T-cell (primary cell): ENCODE results near the gene TCERG1L. TPM values are rescaled to one million over a fixed set of nuclear protein-coding genes. Genes with fewer than 3 reads are reported as not detected.

ENCODE experiments used
- ATAC-seq, 4 experiments: fragments of 200-7000 bp in 3 of 4; fragments of 150-1000 bp in 1 of 4; cut with Tn5 transposase; replicated peaks in 1 of 4; 1 replicate in 3 of 4; 2 replicates in 1 of 4; pipeline ENCODE4 v1.10.0; 2021; ENCODE audit warnings: moderate library complexity in 3 of 4, mild to moderate bottlenecking in 2 of 4, moderate number of reproducible peaks in 1 of 4
- CTCF ChIA-PET, 2 donors: fragments of 300-600 bp; sonication (Branson Sonifier 250); formaldehyde crosslinking; loops; one replicate each; lab custom pipeline; 2022; ENCODE audit warnings: antibody characterized with exemption in 2 of 2; lab: Charles Lee
- POLR2A ChIA-PET, 2 donors: fragments of 300-600 bp; sonication (Branson Sonifier 250); formaldehyde crosslinking; loops; one replicate each; lab custom pipeline; 2022; ENCODE audit warnings: antibody characterized with exemption in 2 of 2; lab: Charles Lee
- DNase-seq, 35 experiments: peaks; one replicate each; pipeline versions ENCODE4 v3.0.0 to v3.0.0-alpha.2; 2013 to 2023
- H3K27ac ChIP-seq: one replicate; pipeline ENCODE4 v1.5.1; 2013; ENCODE audit warnings: low read length
- H3K27me3 ChIP-seq, 2 experiments: replicated peaks in 1 of 2; 1 replicate in 1 of 2; 2 replicates in 1 of 2; pipeline versions ENCODE4 v1.6.1 to v1.7.0; 2013; ENCODE audit warnings: low read length in 1 of 2, mixed read lengths in 1 of 2; ENCODE audit not compliant: control insufficient read depth in 2 of 2, insufficient read depth in 2 of 2; ENCODE audit errors: extremely low read depth in 1 of 2
- H3K36me3 ChIP-seq, 2 donors: 1 replicate in 1 of 2; 2 replicates in 1 of 2; pipeline versions ENCODE4 v1.6.1 to v1.7.0; 2013; ENCODE audit warnings: low read length in 1 of 2; ENCODE audit not compliant: control insufficient read depth in 2 of 2, insufficient read depth in 1 of 2; ENCODE audit errors: extremely low read depth in 1 of 2
- H3K4me1 ChIP-seq, 2 experiments: 1 replicate in 1 of 2; 2 replicates in 1 of 2; pipeline versions ENCODE4 v1.6.1 to v1.7.0; 2013; ENCODE audit warnings: low read length in 2 of 2, mixed read lengths in 1 of 2; ENCODE audit not compliant: insufficient read depth in 2 of 2, control insufficient read depth in 1 of 2; ENCODE audit errors: extremely low read depth in 1 of 2
- H3K4me3 ChIP-seq, 2 donors: 1 replicate in 1 of 2; 2 replicates in 1 of 2; pipeline versions ENCODE4 v1.5.1 to v1.7.0; 2013; ENCODE audit warnings: mild to moderate bottlenecking in 2 of 2, low read length in 1 of 2, moderate library complexity in 1 of 2; ENCODE audit not compliant: control insufficient read depth in 1 of 2; ENCODE audit errors: extremely low read depth in 1 of 2
- H3K9me3 ChIP-seq: 2 replicates; pipeline ENCODE4 v1.7.0; 2013
- H3K27ac Mint-ChIP-seq, 2 donors: one replicate each; pipeline ENCODE4 v1.8.0; 2020 to 2021; ENCODE audit warnings: mild to moderate bottlenecking in 2 of 2, mixed read lengths in 2 of 2
- H3K27me3 Mint-ChIP-seq, 2 donors: one replicate each; pipeline ENCODE4 v1.8.0; 2021 to 2022; ENCODE audit warnings: mixed read lengths in 2 of 2
- H3K36me3 Mint-ChIP-seq: one replicate; pipeline ENCODE4 v1.8.0; 2021; ENCODE audit warnings: mixed read lengths
- H3K4me1 Mint-ChIP-seq, 3 donors: one replicate each; pipeline ENCODE4 v1.8.0; 2020 to 2022; ENCODE audit warnings: mixed read lengths in 3 of 3, mild to moderate bottlenecking in 1 of 3
- H3K4me3 Mint-ChIP-seq, 3 donors: one replicate each; pipeline ENCODE4 v1.8.0; 2020 to 2022; ENCODE audit warnings: mild to moderate bottlenecking in 3 of 3, mixed read lengths in 3 of 3, moderate library complexity in 3 of 3
- H3K9me3 Mint-ChIP-seq, 3 donors: one replicate each; pipeline ENCODE4 v1.8.0; 2020 to 2022; ENCODE audit warnings: mixed read lengths in 3 of 3
- WGBS: methylation state at CpG from one replicate; pipeline ENCODE4 v1.1.5; 2013; ENCODE audit warnings: missing lambda C conversion rate; ENCODE audit not compliant: insufficient coverage; 5-methylcytosine and 5-hydroxymethylcytosine counted together
- total RNA-seq, 35 experiments: library from RNA in 6 of 35; stranded (reverse) in 6 of 35; fragments of 120-200 nt in 1 of 35; gene quantifications; one replicate each; pipeline versions ENCODE4 v1.2.1 to v1.2.4 and lab custom pipeline; 2013 to 2026

Gene TCERG1L
- total RNA-seq, 5 donors from 2014 or later (not counting 1 experiment from before 2014, with no cell fraction given), result 0.13 to 0.29 (median 0.21) TPM; not detected in 1

DNA sequence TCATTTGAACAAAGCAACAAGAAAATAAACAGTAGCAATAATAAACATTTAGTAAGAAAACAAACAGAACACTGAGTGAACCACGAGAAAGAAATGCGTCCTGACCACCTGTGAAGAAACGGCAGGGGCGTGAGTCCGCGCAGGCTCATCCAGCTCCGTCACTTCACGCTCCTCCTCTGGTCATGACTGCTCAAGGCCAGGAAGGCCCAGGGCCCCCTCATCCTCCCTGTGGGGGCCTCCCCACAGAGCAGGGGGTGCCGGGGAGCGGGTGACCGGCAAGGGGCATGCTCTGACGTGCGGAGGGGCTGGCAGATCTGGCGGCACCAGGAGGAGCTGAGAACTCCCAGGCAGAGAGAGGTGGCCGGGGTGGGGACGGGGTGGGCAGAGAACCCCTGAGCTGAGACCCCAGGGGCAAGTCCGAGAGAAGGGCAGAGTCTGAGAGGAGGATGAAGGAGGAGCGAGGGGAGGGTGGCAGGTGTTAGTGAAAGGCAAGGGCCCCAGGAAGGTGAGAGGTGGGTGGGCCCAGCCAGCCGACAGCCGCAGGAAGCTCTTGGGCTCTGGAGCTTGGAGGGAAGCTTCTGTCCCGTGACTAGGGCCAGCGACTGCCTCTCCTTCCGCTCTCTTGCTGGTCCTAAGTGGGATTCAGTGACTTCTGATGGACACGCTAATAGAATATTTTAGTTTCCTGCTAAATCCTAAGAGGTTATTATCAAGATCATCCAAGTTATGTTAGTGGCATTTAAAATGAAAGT is 223.9 kb downstream of the TCERG1L start:
- WGBS, result 85% methylated on average over 16 of the region's 24 CpGs
- Histone ChIP-seq H3K4me3 (no peak overlapping the region), H3K9me3 (no peaks in the 10 kb centered on the region), H3K27ac (no peak overlapping the region), H3K36me3 (no peaks in the 10 kb centered on the region), H3K4me1 (peaks cover 4 to 40% of the 10 kb centered on the region in 2 experiments), H3K27me3 (peaks cover 0 to 8% of the 10 kb centered on the region in 2 experiments)
- H3K4me3 Mint-ChIP-seq, result no peak overlapping the region
- DNase-seq, result no peak
- H3K9me3 Mint-ChIP-seq, result no peaks in the 10 kb centered on the region
- peaks cover 3 to 45% (median 7%) of the 10 kb centered on the region in 3 donors for H3K4me1 Mint-ChIP-seq
- CTCF ChIA-PET, result no interaction called here
- POLR2A ChIA-PET, result no interaction called here
- no peak overlapping the region for H3K27ac Mint-ChIP-seq
- H3K27me3 Mint-ChIP-seq, result peaks cover 0 to 3% of the 10 kb centered on the region in 2 donors
- no peaks in the 10 kb centered on the region for H3K36me3 Mint-ChIP-seq
- ATAC-seq, result no peak

DNA sequence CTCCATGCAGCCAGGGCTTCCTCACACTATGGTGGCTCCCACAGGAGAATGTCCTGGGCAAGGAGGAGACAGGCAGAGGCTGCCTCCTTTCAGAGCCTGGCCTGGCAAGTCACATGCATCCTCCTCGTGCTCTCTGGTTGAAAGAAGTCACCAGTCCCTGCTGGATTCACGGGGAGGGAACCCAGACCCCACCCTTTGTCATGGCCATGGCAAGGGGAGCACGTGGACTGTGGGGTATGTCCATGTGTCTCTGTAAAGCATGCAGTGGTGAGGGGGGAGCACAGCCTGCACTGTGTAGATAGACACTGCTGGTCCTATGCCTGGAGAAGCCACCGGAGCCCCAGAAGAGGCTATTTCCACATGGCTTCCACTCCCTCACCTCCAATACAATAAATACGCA is 225.0 kb downstream of the TCERG1L start:
- no peak overlapping the region for H3K4me3 ChIP-seq
- H3K27me3 ChIP-seq, result peaks cover 0 to 14% of the 10 kb centered on the region in 2 experiments
- H3K4me1 ChIP-seq, result peaks cover 4 to 51% of the 10 kb centered on the region in 2 experiments
- ChIA-PET CTCF (no interaction called here), POLR2A (no interaction called here)
- no peaks in the 10 kb centered on the region for H3K36me3 ChIP-seq
- no peaks in the 10 kb centered on the region for H3K9me3 Mint-ChIP-seq
- ATAC-seq, result no peak
- H3K4me1 Mint-ChIP-seq, result peaks cover 4 to 54% (median 9%) of the 10 kb centered on the region in 3 donors
- no peaks in the 10 kb centered on the region for H3K9me3 ChIP-seq
- DNase-seq, result no peak
- no peaks in the 10 kb centered on the region for H3K36me3 Mint-ChIP-seq
- peaks cover 0 to 3% of the 10 kb centered on the region in 2 donors for H3K27me3 Mint-ChIP-seq
- no CpG with 5 or more reads among the region's 5 CpGs for WGBS
- no peak overlapping the region for H3K27ac ChIP-seq
- H3K27ac Mint-ChIP-seq, result no peak overlapping the region
- H3K4me3 Mint-ChIP-seq, result no peak overlapping the region

DNA sequence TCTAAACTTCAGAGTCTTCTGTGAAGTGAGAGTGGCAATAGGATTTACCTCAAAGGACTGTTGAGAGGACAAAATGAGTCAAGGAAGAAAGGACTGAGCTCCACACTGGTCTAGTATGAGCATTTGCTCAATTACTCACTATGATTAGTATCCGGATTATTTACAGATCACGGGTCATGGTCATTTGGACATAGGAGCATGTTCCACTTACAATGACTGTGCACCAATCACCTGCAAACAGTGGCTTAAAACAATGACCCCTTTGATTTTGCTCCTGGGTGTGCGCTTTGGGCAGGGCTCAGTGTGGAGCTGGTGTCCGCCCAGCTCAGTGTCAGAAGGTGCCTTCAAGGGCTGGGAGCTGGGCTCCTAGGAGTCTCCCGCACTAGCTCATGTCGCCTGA is 225.4 kb downstream of the TCERG1L start:
- peaks cover 4 to 55% of the 10 kb centered on the region in 2 experiments for H3K4me1 ChIP-seq
- no peak for ATAC-seq
- H3K36me3 ChIP-seq, result no peaks in the 10 kb centered on the region
- Mint-ChIP-seq H3K4me3 (no peak overlapping the region), H3K36me3 (no peaks in the 10 kb centered on the region), H3K9me3 (no peaks in the 10 kb centered on the region), H3K27me3 (peaks cover 0 to 3% of the 10 kb centered on the region in 2 donors), H3K4me1 (peaks cover 8 to 58% (median 13%) of the 10 kb centered on the region in 3 donors), H3K27ac (no peak overlapping the region)
- DNase-seq, result no peak
- H3K9me3 ChIP-seq, result no peaks in the 10 kb centered on the region
- peaks cover 0 to 15% of the 10 kb centered on the region in 2 experiments for H3K27me3 ChIP-seq
- ChIA-PET CTCF (no interaction called here), POLR2A (no interaction called here)
- H3K4me3 ChIP-seq, result no peak overlapping the region
- 86% methylated on average over 4 of the region's 6 CpGs for WGBS
- H3K27ac ChIP-seq, result no peak overlapping the region

DNA sequence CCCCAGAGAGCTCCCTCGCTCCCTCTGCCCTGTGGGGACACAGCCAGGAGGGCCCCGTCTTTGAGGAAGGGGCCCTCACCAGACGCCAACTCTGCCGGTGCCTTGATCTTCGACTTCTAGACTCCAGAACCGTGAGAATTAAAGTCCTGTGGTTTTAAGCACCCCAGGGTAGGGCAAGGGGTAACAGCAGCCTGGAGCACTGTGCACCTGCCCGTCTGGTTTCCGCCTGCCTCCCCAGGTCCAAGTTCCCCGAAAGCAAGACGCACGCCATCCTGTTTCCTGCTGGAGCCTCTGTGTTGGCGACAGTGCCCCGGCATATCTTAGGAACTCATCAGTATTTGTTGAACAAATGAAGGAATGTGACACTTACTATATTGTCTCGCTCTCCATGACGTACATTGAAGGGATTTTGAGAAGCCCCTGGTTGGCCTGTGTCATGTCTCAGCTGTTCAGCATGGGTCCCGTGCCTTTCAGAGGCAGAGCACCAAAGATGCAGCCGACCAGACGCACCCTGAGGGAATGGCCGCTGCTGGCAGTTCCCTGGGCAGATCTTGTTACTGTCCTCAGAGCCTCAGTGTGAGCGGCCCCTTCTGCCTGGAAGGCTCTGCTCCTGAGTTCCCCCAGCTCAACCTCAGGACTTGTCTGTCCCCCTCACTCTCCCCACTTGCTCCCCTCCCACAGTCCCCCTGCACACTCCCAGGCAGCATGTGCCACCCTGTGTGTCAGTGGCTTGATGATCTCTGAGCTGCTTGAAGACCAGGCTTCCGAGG is 226.2 kb downstream of the TCERG1L start:
- Mint-ChIP-seq H3K27me3 (peaks cover 0 to 3% of the 10 kb centered on the region in 2 donors), H3K4me1 (peaks cover 8 to 66% (median 13%) of the 10 kb centered on the region in 3 donors), H3K4me3 (peak overlapping the region in 1 of 3 donors; percentile 64), H3K9me3 (no peaks in the 10 kb centered on the region), H3K36me3 (no peaks in the 10 kb centered on the region), H3K27ac (no peak overlapping the region)
- H3K9me3 ChIP-seq, result no peaks in the 10 kb centered on the region
- peaks cover 0 to 18% of the 10 kb centered on the region in 2 experiments for H3K27me3 ChIP-seq
- peaks cover under 1 to 55% of the 10 kb centered on the region in 2 experiments for H3K4me1 ChIP-seq
- ChIA-PET POLR2A (no interaction called here), CTCF (no interaction called here)
- no peaks in the 10 kb centered on the region for H3K36me3 ChIP-seq
- DNase-seq (peak in 2 of 35 experiments; percentile 19), ATAC-seq (peak in 3 of 4 experiments; percentile 43 to 81 (median 47))
- no peak overlapping the region for H3K27ac ChIP-seq
- WGBS, result 43% methylated on average over 17 of the region's 21 CpGs
- no peak overlapping the region for H3K4me3 ChIP-seq

DNA sequence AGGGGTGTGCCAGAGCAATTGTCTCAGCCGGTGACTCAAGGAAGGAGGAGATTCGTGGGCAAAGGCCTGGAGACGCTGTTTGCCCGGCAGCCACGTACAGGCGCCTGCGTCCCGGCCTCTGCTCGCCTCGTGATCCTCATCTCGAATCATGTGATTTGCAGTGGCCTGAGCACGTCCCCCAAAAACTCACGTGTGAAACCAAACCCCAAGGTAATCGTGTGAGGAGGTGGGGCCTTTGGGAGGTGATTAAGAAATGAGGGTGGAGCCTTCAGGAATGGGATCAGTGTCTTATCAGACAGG is 226.8 kb downstream of the TCERG1L start:
- Histone ChIP-seq H3K36me3 (no peaks in the 10 kb centered on the region), H3K9me3 (no peaks in the 10 kb centered on the region), H3K27ac (no peak overlapping the region), H3K4me1 (peaks cover 0 to 55% of the 10 kb centered on the region in 2 experiments), H3K4me3 (no peak overlapping the region), H3K27me3 (peaks cover 0 to 18% of the 10 kb centered on the region in 2 experiments)
- H3K4me3 Mint-ChIP-seq, result peak overlapping the region in 1 of 3 donors; percentile 64
- H3K36me3 Mint-ChIP-seq, result no peaks in the 10 kb centered on the region
- POLR2A ChIA-PET, result no interaction called here
- peaks cover 8 to 71% (median 13%) of the 10 kb centered on the region in 3 donors for H3K4me1 Mint-ChIP-seq
- 69% methylated on average over 12 of the region's 14 CpGs for WGBS
- CTCF ChIA-PET, result no interaction called here
- no peaks in the 10 kb centered on the region for H3K9me3 Mint-ChIP-seq
- ATAC-seq (no peak), DNase-seq (no peak)
- H3K27ac Mint-ChIP-seq, result no peak overlapping the region
- peaks cover 0 to 3% of the 10 kb centered on the region in 2 donors for H3K27me3 Mint-ChIP-seq

DNA sequence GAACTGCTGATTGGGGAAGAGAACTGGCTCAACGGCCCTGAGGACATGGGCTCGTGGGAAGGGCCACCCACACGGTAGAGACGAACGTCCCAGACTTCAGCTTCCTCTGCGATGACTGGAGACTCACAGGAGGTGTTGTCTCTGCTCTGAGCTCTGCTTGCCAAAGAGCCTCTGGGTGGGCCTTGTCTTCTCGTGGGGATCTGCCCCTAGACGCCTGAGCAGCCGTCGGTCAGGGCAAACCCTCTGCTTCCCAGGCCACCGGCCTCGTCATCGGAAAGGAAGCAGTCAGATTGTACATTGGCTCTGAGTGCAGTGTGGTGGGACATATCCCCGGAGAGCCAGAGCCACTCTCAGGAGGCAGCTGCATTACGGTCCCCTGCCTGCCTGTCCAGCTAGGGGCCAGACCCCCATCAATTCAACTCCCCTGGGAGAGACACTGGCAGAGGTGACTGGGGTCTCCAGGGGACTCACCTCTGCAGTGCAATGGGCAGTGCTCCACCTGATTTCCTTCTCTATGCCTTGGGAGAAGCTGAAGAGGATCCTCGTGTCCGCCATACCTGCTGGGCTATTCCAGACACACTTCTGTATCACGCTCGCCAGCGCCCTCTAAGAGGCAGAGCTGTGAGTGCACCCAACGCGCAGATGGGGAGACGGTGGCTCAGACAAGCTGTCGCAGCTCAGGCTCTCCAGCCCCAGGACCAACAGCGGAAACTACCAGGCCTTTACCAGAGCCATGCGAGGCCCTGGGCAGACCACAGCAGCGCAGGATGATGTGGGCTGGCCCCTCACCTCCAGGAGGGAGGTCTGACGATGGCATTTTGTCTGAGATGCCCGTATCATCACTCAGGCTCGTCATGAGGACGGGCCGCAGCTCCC is 227.4 kb downstream of the TCERG1L start:
- DNase-seq, result no peak
- peaks cover 8 to 70% (median 13%) of the 10 kb centered on the region in 3 donors for H3K4me1 Mint-ChIP-seq
- no peaks in the 10 kb centered on the region for H3K9me3 ChIP-seq
- H3K27me3 ChIP-seq, result peaks cover 0 to 18% of the 10 kb centered on the region in 2 experiments
- peak overlapping the region in 1 of 2 donors; percentile 11 for H3K27ac Mint-ChIP-seq
- ChIA-PET CTCF (no interaction called here), POLR2A (no interaction called here)
- no peak for ATAC-seq
- H3K9me3 Mint-ChIP-seq, result no peaks in the 10 kb centered on the region
- H3K4me3 Mint-ChIP-seq, result peak overlapping the region in 1 of 3 donors; percentile 64
- H3K27ac ChIP-seq, result no peak overlapping the region
- H3K36me3 ChIP-seq, result no peaks in the 10 kb centered on the region
- H3K36me3 Mint-ChIP-seq, result no peaks in the 10 kb centered on the region
- H3K4me3 ChIP-seq, result no peak overlapping the region
- H3K4me1 ChIP-seq, result peaks cover 0 to 53% of the 10 kb centered on the region in 2 experiments
- H3K27me3 Mint-ChIP-seq, result peaks cover 0 to 3% of the 10 kb centered on the region in 2 donors
- WGBS, result 60% methylated on average over 25 of the region's 32 CpGs
